HG02759 (cell line): ENCODE data around the gene ATP6V0C.

Experiments used
- ATAC-seq: cut with Tn5 transposase; IDR thresholded peaks from one replicate; pipeline ENCODE4 v1.9.1; 2021; ENCODE audit warnings: mild to moderate bottlenecking, moderate library complexity; ENCODE audit not compliant: unreplicated experiment

ATP6V0C gene

DNA sequence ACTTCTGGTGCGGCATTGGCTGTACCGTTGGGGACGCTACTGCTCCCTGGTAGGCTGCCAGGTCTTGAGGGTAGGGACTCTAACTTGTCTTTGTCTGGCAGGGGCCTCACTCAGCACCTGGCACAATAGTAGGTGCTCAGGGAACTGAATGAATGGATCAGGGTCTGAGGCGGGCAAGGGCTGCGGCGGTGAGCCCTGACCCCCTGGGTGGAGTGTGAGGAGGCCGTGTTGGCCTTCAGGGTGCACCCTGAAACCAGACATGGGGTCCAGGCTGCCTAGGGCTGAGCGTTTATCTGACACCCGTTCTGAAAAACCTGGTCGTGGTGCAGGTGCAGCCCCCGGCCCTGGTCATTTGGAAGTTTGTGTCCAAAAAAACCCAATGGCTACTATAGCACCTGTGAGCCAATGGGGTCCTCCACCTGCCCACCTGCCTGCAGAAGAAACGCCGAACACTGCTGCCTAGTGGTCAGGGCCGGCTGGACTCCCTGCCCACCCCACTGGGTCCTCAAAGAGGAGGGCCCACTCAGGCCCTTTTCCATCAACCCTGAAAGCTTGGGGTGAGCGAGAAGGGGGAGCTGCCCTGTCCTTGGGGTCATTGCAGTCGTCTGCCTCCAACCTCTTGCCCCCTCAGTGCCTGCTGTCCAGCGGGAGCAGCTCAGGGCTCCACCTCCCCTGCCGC, 4.9 kb upstream of the ATP6V0C start:
- ATAC-seq: no peak

DNA sequence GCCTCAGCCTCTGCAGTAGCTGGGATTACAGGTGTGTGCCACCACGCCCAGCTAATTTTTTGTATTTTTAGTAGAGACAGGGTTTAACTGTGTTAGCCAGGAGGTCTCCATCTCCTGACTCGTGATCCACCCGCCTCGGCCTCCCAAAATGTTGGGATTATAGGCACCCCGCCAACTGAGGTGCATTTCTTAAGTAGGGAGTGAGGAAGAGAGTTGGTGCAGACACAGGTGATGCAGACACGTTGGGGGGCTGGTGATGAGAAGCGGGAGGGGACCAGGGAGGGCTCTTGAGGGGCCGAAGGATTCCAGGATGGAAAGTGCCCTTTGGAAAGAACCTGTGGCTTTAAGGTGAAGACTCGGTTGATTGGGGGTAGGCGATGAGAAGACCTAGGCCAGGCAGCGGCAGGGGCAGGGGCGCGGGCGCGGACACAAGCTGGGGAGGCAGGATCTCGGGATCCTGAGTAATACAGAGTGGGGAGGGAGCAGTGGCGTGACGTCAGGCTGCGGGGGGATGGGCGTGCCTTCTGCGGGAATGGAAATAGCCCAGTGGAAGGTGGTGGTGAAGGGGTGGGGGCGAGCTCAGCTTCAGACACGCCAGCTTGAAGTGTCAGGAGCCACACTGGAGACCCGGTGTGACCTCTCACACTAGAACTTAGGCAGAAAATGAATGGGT, 2.5 kb upstream of the ATP6V0C start:
- no peak for ATAC-seq

GRCh38 chr16:2511996-2512734, 1.6 kb upstream of the ATP6V0C start:
- no peak for ATAC-seq

GRCh38 chr16:2512735-2513404, 882 bp upstream of the ATP6V0C start:
- ATAC-seq: no peak

GRCh38 chr16:2514333-2515179, 804 bp downstream of the ATP6V0C start:
- ATAC-seq: no peak

GRCh38 chr16:2515180-2515851, 1.6 kb downstream of the ATP6V0C start:
- ATAC-seq: no peak

GRCh38 chr16:2516391-2517240, 2.9 kb downstream of the ATP6V0C start:
- no peak for ATAC-seq

- no peak for ATAC-seq
Measured at GRCh38 chr16:2517954-2518605, 4.3 kb downstream of the ATP6V0C start.

DNA sequence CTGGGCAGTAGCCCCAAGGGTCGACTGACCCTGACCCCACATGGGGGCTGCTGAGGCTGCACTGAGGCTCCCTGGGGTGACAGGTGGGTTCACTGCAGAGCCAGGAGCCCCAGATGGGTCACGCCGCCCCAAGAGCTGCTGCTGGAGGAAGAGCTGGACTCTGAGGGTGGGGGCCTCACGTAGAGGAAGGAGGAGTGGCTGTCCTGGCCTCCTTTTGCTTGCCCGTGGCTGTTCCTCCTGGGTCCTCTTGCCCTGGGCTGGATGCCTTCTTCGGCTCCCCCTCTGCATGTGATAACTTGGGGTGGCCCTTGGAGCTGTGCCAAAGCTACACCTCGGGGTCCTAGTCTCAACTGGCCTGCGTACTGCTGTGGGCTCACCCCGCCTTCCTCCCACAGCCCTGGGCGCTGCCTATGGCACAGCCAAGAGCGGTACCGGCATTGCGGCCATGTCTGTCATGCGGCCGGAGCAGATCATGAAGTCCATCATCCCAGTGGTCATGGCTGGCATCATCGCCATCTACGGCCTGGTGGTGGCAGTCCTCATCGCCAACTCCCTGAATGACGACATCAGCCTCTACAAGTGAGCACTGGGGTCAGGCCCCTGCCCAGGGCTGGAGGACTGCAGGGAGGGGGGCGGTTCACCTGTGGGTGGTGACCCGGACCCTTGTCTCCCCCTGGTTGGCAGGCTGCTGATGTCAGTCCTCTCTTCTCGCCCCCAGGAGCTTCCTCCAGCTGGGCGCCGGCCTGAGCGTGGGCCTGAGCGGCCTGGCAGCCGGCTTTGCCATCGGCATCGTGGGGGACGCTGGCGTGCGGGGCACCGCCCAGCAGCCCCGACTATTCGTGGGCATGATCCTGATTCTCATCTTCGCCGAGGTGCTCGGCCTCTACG, 5.3 kb downstream of the ATP6V0C start:
- no peak for ATAC-seq

DNA sequence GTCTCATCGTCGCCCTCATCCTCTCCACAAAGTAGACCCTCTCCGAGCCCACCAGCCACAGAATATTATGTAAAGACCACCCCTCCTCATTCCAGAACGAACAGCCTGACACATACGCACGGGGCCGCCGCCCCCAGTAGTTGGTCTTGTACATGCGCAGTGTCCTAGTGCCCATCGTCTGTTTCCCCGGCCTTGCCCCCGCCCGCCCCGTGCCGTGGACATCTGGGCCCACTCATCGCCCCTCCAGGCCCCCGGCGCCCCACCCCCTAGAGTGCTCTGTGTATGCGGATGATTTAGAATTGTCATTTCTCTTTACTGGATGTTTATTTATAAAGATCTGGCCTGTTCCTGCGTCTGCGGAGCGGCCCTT, 5.9 kb downstream of the ATP6V0C start:
- no peak for ATAC-seq

GRCh38 chr16:2520097-2520783, 6.5 kb downstream of the ATP6V0C start, which contains the start of gene AMDHD2:
AMDHD2 (plus strand) TSS chr16:2520371; CDS start chr16:2520459, 88 bp downstream.
- peak; percentile 67 for ATAC-seq

GRCh38 chr16:2520784-2521531, 7.2 kb downstream of the ATP6V0C start:
- peak; percentile 32 for ATAC-seq

GRCh38 chr16:2523801-2524231, 10.1 kb downstream of the ATP6V0C start:
- no peak for ATAC-seq

DNA sequence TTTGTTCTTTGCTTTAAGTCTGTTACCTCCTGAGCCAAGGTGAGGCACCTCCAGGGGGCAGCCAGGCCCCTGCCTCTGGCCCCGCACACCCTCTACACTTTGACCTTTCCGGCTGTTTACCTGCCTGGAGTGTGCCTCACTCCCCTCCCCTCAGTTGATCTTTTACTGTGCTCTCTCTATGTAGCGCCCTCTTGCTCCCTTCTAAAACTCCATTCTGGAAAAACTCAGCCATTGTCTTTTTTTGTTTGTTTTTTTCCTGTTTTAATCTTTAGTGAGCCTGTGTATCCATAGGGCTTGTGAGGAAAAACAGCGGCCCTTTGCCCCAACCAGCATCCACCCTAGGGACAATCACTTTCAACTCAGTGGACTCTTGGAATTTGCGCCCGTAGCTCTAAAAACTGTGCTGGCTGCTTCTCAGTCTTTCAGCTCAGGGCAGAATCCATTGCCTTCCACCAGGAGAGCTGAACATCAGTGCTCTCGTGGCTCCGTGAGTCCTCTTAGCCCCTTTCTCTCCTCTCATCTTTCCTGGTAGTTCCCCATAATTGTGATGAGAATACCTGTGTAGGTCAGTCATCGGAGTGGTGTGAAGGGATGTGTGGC, 10.7 kb downstream of the ATP6V0C start:
- ATAC-seq: no peak

DNA sequence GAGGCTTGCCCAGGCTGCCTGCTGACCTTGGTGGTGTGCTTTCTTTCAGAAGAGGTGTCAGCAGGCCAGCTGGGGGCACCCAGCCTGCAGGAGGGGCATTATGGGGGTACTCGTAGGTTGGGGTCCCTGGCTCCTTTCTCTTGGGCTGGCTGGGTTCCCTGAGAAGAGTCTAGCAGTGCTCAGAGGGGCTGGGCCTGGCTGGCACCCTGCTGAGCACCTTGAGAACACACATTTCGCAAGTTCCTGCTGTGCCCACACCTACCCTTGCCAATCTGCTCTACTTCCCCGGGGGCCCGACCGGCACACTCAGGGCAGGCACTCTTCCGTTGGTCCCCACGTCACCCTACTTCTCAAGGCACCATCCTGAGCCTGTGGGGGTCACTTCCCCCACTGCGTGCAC, 12.4 kb downstream of the ATP6V0C start:
- ATAC-seq: no peak
